ENCODE results near the gene GNAL.

GRCh38 chr18:11663439-11664029 is 25.5 kb upstream of the GNAL start:
- TF ChIP-seq REST (IDR thresholded peaks at IDR 0.05; ENCODE audit: low read depth) (no peak), CTCF (IDR thresholded peaks at IDR 0.05 in 2 of 3, conservative IDR thresholded peaks at IDR 0.05 in 1 of 3; ENCODE audit: borderline replicate concordance in 1 of 3, insufficient read depth in 1 of 3, low read depth in 2 of 3, low read length in 2 of 3) (no peak), EZH2 (IDR thresholded peaks at IDR 0.05) (no peak), SP1 (IDR thresholded peaks at IDR 0.05; ENCODE audit: low read depth) (no peak), ATF3 (IDR thresholded peaks at IDR 0.05) (no peak), RAD21 (IDR thresholded peaks at IDR 0.05; ENCODE audit: low read depth) (no peak)

Data from HCT116 (cell line).